ENCODE results near the gene PLEKHA4. TPM values are rescaled to one million over a fixed set of nuclear protein-coding genes. Genes with fewer than 3 reads are reported as not detected.

Gene PLEKHA4
- total and polyA plus RNA-seq, 2 experiments from 2014 or later = 27.1 to 29.4 TPM

DNA sequence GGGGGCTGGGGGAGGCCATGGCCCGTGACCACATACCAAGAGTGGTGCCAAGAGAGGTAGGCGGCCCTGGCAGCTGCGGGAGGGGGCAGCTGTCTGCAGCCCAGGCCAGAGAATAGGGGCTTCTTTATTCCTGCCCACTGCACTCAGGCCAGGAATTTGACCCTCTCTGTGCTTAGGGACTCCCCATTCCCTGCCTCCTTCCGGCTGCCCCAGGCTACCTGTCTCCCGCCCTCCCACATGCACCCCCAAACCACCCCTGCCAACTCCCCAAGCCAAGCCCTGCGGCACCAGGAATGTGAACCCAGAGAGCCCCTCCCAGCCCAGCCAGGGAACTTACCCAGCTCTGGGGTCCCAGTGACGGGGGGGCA is 687 bp downstream of the PLEKHA4 start:
- no peak overlapping the region for H3K4me3 ChIP-seq
- no peak for TF ChIP-seq CTCF (IDR thresholded peaks at IDR 0.05; ENCODE audit: low read depth, low read length)
- no peaks in the 10 kb centered on the region for H3K27me3 ChIP-seq
- H3K9me3 ChIP-seq (ENCODE audit: low read depth) = no peaks in the 10 kb centered on the region
- H3K4me1 ChIP-seq (ENCODE audit: low read depth) = peaks cover 28% of the 10 kb centered on the region
- H3K27ac ChIP-seq = peak overlapping the region; percentile 36
- DNase-seq (ENCODE audit: low read depth in 1 of 2, low spot score in 1 of 2) = no peak
- H3K36me3 ChIP-seq = peaks cover 4% of the 10 kb centered on the region

DNA sequence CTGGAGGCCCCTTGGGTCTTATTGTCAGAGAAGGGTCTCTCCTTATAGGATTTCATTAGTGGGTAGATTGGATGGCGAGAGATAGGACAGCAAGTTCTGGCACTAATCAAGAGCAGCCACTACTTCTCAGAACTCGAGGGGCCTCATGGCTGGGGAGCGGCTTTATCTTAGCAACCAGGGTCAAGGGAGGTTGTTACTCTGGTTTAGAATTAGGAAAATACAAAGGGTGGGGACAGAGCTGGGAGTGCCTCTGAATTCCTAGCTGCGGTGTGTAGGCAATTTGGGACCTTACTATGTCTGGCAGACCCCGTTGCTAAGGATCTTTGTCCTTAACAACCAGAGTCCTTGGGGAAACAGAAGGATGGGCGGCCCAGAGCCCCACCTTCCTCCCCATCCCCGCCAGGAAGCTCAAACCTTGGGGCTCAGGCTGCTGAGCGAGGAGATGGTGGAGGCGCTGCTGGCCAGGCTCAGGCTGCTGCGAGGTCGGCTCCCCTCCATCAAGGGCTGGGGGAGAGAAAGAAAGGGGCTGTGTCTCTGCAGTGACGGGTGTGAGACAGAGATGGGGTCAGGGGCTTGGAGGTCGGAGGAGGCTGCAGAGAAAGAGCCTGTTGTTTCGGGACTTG is 1.2 kb downstream of the PLEKHA4 start:
- H3K9me3 ChIP-seq (ENCODE audit: low read depth) = no peaks in the 10 kb centered on the region
- no peak overlapping the region for H3K4me3 ChIP-seq
- peaks cover 4% of the 10 kb centered on the region for H3K36me3 ChIP-seq
- H3K27me3 ChIP-seq = no peaks in the 10 kb centered on the region
- peaks cover 28% of the 10 kb centered on the region for H3K4me1 ChIP-seq (ENCODE audit: low read depth)
- peak in 1 of 2 donors; percentile 35 for DNase-seq (ENCODE audit: low read depth in 1 of 2, low spot score in 1 of 2)
- no peak for TF ChIP-seq CTCF (IDR thresholded peaks at IDR 0.05; ENCODE audit: low read depth, low read length)
- H3K27ac ChIP-seq = peak overlapping the region; percentile 36

GRCh38 chr19:48866692-48867091 is 1.7 kb downstream of the PLEKHA4 start:
- no peak for TF ChIP-seq CTCF (IDR thresholded peaks at IDR 0.05; ENCODE audit: low read depth, low read length)
- H3K36me3 ChIP-seq = peaks cover 4% of the 10 kb centered on the region
- H3K27me3 ChIP-seq = no peaks in the 10 kb centered on the region
- no peaks in the 10 kb centered on the region for H3K9me3 ChIP-seq (ENCODE audit: low read depth)
- peak overlapping the region; percentile 36 for H3K27ac ChIP-seq
- H3K4me3 ChIP-seq = no peak overlapping the region
- DNase-seq (ENCODE audit: low read depth in 1 of 2, low spot score in 1 of 2) = no peak
- peaks cover 28% of the 10 kb centered on the region for H3K4me1 ChIP-seq (ENCODE audit: low read depth)

DNA sequence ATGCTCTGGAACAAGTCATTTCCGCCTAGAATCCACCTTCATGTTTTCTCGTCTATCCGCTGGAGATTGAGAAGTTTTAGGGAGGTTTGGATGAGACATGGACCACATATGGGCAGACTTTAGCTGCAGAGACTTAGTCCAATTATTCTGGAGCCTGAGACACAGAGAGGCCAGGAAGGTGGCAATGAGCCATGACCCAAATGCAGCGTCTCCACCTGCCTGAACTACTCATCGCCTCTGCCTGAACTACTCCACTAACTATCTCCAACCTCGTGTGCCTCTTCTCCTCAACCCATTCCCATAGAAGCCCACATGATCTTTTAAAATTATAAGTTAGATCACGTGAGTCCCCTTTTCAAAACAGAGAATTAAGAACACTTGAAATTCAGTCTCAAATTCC is 5.6 kb downstream of the PLEKHA4 start:
- Histone ChIP-seq H3K27me3 (no peaks in the 10 kb centered on the region), H3K4me1 (ENCODE audit: low read depth) (peaks cover 19% of the 10 kb centered on the region), H3K9me3 (ENCODE audit: low read depth) (no peaks in the 10 kb centered on the region), H3K36me3 (peaks cover 4% of the 10 kb centered on the region), H3K27ac (no peak overlapping the region), H3K4me3 (no peak overlapping the region)
- TF ChIP-seq CTCF (IDR thresholded peaks at IDR 0.05; ENCODE audit: low read depth, low read length) = no peak
- DNase-seq (ENCODE audit: low read depth in 1 of 2, low spot score in 1 of 2) = no peak

- DNase-seq (ENCODE audit: low read depth in 1 of 2, low spot score in 1 of 2) = no peak
- H3K36me3 ChIP-seq = peaks cover 4% of the 10 kb centered on the region
- no peak overlapping the region for H3K4me3 ChIP-seq
- H3K27ac ChIP-seq = no peak overlapping the region
- no peak for TF ChIP-seq CTCF (IDR thresholded peaks at IDR 0.05; ENCODE audit: low read depth, low read length)
- H3K4me1 ChIP-seq (ENCODE audit: low read depth) = peaks cover 5% of the 10 kb centered on the region
- no peaks in the 10 kb centered on the region for H3K9me3 ChIP-seq (ENCODE audit: low read depth)
- no peaks in the 10 kb centered on the region for H3K27me3 ChIP-seq
Observed at GRCh38 chr19:48861313-48861712, 7.1 kb downstream of the PLEKHA4 start.
